Body of pancreas (tissue), 4 donors: ENCODE measurements around the gene PHKA1. TPM values are rescaled to one million over a fixed set of nuclear protein-coding genes. Genes with fewer than 3 reads are reported as not detected.
A peak's percentile ranks its signal among the peaks of the same experiment; 100 is the strongest.

Experiments
- ATAC-seq: fragments of 150-250 bp; one replicate; pipeline ENCODE4 v1.9.1; 2016
- DNase-seq, 4 donors: peaks; one replicate each; pipeline ENCODE4 v3.0.0-alpha.2; 2019
- H3K27ac ChIP-seq, 4 donors: fragments of 200-600 bp; sonication (generic); 1 replicate in 3 of 4; 2 replicates in 1 of 4; pipeline versions ENCODE4 v1.5.1 to v1.6.1; 2016 to 2019; ENCODE audit warnings: mild to moderate bottlenecking in 1 of 4, mixed read lengths in 1 of 4, moderate library complexity in 1 of 4
- H3K27me3 ChIP-seq, 2 donors: fragments of 200-600 bp; sonication (generic); one replicate each; pipeline ENCODE4 v1.6.0; 2016; ENCODE audit warnings: mild to moderate bottlenecking in 1 of 2
- H3K36me3 ChIP-seq, 2 donors: fragments of 200-600 bp; sonication (generic); replicated peaks in 1 of 2; 2 replicates each; pipeline ENCODE4 v1.5.1; 2016; ENCODE audit warnings: low read depth in 2 of 2; ENCODE audit not compliant: insufficient read depth in 1 of 2
- H3K4me1 ChIP-seq: fragments of 200-600 bp; sonication (generic); one replicate; pipeline ENCODE4 v1.6.0; 2016
- H3K4me3 ChIP-seq, 2 donors: fragments of 200-600 bp; sonication (generic); 1 replicate in 1 of 2; 2 replicates in 1 of 2; pipeline ENCODE4 v1.5.1; 2016 to 2019
- H3K9me3 ChIP-seq, 3 donors: fragments of 200-600 bp; sonication (generic); 1 replicate in 2 of 3; 2 replicates in 1 of 3; pipeline ENCODE4 v1.5.1; 2016
- CTCF ChIP-seq, 7 experiments: fragments of 450-650 bp in 4 of 7; fragments of 200-600 bp in 3 of 7; sonication (generic) in 3 of 7; IDR thresholded peaks; one replicate each; pipeline ENCODE4 v1.5.1; 2016 to 2019; ENCODE audit warnings: antibody characterized with exemption in 7 of 7
- POLR2A ChIP-seq, 3 donors: fragments of 450-650 bp; IDR thresholded peaks; one replicate each; pipeline ENCODE4 v1.6.1; 2016; ENCODE audit warnings: antibody characterized with exemption in 3 of 3, mild to moderate bottlenecking in 2 of 3
- WGBS, 2 donors: methylation state at CpG; one replicate each; pipeline ENCODE4 v1.1.5; 2017; 5-methylcytosine and 5-hydroxymethylcytosine counted together
- intact Hi-C: fragments of 100-400 bp; cut with DNase I; formaldehyde crosslinking; loops from one replicate; pipeline ENCODE4 v1.15.1; 2023
- total RNA-seq, 2 donors: library from RNA; depleted of rRNA; stranded (reverse); fragments of >200 nt; gene quantifications; one replicate each; pipeline ENCODE4 v1.1.0, GENCODE V29; 2016

The PHKA1 gene
- total RNA-seq, 2 donors from 2014 or later, result 7.3 to 8.6 TPM

- DNase-seq, result peak in 2 of 4 donors; percentile 7 to 8
- Histone ChIP-seq H3K27me3 (no peaks in the 10 kb centered on the region), H3K36me3 (no peaks in the 10 kb centered on the region), H3K9me3 (no peaks in the 10 kb centered on the region), H3K27ac (no peak overlapping the region), H3K4me3 (no peak overlapping the region), H3K4me1 (no peaks in the 10 kb centered on the region)
- TF ChIP-seq POLR2A (IDR thresholded peaks at IDR 0.05) (no peak), CTCF (IDR thresholded peaks at IDR 0.05) (no peak)
- no peak for ATAC-seq
- WGBS, 2 donors, result 87 to 89% methylated on average over 2 of the region's 2 CpGs
- intact Hi-C loops, result no loop called here
Measured at GRCh38 chrX:72644946-72645345, 69.2 kb downstream of the PHKA1 start.

GRCh38 chrX:72641611-72642010 lies 72.5 kb downstream of the PHKA1 start:
- no peak overlapping the region for H3K27ac ChIP-seq
- no peaks in the 10 kb centered on the region for H3K9me3 ChIP-seq
- intact Hi-C loops, result no loop called here
- no peaks in the 10 kb centered on the region for H3K4me1 ChIP-seq
- DNase-seq, result no peak
- H3K36me3 ChIP-seq, result no peaks in the 10 kb centered on the region
- H3K4me3 ChIP-seq, result no peak overlapping the region
- no peaks in the 10 kb centered on the region for H3K27me3 ChIP-seq
- ATAC-seq, result no peak
- 87% methylated on average over 4 of the region's 4 CpGs for WGBS, 2 donors
- TF ChIP-seq CTCF (IDR thresholded peaks at IDR 0.05) (no peak), POLR2A (IDR thresholded peaks at IDR 0.05) (no peak)

GRCh38 chrX:72635930-72636329 lies 78.2 kb downstream of the PHKA1 start:
- no peaks in the 10 kb centered on the region for H3K9me3 ChIP-seq
- H3K4me3 ChIP-seq, result no peak overlapping the region
- DNase-seq, result no peak
- no peaks in the 10 kb centered on the region for H3K27me3 ChIP-seq
- no peak overlapping the region for H3K27ac ChIP-seq
- intact Hi-C loops, result no loop called here
- H3K4me1 ChIP-seq, result no peaks in the 10 kb centered on the region
- ATAC-seq, result no peak
- 94 to 100% methylated on average over 1 of the region's 1 CpG for WGBS, 2 donors
- no peak for TF ChIP-seq POLR2A (IDR thresholded peaks at IDR 0.05)
- TF ChIP-seq CTCF (IDR thresholded peaks at IDR 0.05), result no peak
- no peaks in the 10 kb centered on the region for H3K36me3 ChIP-seq

- ATAC-seq, result no peak
- 42 to 64% methylated on average over 3 of the region's 3 CpGs for WGBS, 2 donors
- Histone ChIP-seq H3K4me1 (no peaks in the 10 kb centered on the region), H3K27me3 (no peaks in the 10 kb centered on the region), H3K9me3 (no peaks in the 10 kb centered on the region), H3K27ac (peak overlapping the region in 1 of 4 donors; percentile 37), H3K36me3 (no peaks in the 10 kb centered on the region), H3K4me3 (no peak overlapping the region)
- intact Hi-C loops, result no loop called here
- DNase-seq, result no peak
- TF ChIP-seq POLR2A (IDR thresholded peaks at IDR 0.05), result no peak
- no peak for TF ChIP-seq CTCF (IDR thresholded peaks at IDR 0.05)
Measured at GRCh38 chrX:72634331-72634730, 79.8 kb downstream of the PHKA1 start.

- Histone ChIP-seq H3K27ac (no peak overlapping the region), H3K4me3 (no peak overlapping the region), H3K27me3 (no peaks in the 10 kb centered on the region), H3K36me3 (no peaks in the 10 kb centered on the region), H3K4me1 (no peaks in the 10 kb centered on the region), H3K9me3 (no peaks in the 10 kb centered on the region)
- 63 to 83% methylated on average over 1 of the region's 1 CpG for whole genome bisulfite sequencing, 2 donors
- intact Hi-C loops, result no loop called here
- DNase-seq (no peak), ATAC-seq (no peak)
- no peak for TF ChIP-seq CTCF (IDR thresholded peaks at IDR 0.05)
- TF ChIP-seq POLR2A (IDR thresholded peaks at IDR 0.05), result no peak
Measured at GRCh38 chrX:72630185-72630584, 83.9 kb downstream of the PHKA1 start.
